ENCODE results near the gene NR5A1.

NR5A1 gene

GRCh38 chr9:124514874-124515273 lies 7.7 kb upstream of the NR5A1 start:
- FAIRE-seq (no peak), DNase-seq (ENCODE audit: low spot score) (no peak)

DNA sequence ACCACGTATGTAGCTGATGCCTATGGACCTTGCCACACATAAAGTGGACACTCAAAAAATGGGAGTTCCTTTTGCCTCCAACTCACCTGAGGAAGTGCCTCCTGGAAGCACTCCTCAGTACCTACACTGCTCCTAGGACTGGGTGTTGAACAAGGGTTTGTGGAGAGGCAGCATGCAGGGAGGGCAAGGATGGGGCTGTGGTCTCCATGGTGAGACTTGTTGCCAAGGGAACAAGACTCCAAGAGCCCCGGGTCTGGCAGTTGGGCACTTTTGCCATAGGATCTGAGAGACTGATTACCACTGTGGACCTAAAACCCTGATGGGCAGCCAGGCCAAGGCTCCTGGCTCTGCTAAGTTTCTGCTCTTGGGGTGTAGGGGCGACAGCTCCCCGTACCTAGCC lies 6.9 kb upstream of the NR5A1 start:
- FAIRE-seq: no peak

GRCh38 chr9:124513376-124513994 lies 6.3 kb upstream of the NR5A1 start:
- DNase-seq (ENCODE audit: low spot score) (no peak), FAIRE-seq (no peak)

More for the DNA sequence above, 6.9 kb upstream of the NR5A1 start:
- no peak for DNase-seq (ENCODE audit: low spot score)

GRCh38 chr9:124512806-124513204 lies 5.6 kb upstream of the NR5A1 start:
- no peak for FAIRE-seq
- DNase-seq (ENCODE audit: low spot score): no peak

- FAIRE-seq (no peak), DNase-seq (ENCODE audit: low spot score) (no peak)
These were observed 4.9 kb upstream of the NR5A1 start for GRCh38 chr9:124511891-124512805.

DNA sequence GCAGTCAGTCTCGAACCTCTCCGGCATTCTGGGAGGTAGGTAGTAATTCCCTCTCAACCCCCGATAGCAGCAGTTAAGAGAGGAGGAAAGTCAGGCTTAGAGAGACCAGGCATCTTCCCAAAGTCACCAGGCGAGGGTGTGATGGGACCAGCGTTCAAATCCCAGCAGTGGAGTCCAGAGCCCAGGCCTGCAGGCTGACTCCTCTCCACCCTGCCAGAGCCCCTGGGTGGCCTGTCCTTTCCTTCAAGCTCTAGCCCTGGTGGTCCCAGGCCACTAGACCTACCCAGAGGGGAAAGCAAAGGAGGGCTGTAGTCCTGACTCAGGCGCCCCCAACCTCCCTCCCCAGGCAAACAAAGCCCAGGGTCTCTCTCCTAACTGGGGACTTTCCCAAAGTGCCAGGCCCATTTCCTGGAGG lies 4.2 kb upstream of the NR5A1 start:
- DNase-seq (ENCODE audit: low spot score): no peak
- FAIRE-seq: no peak

GRCh38 chr9:124510650-124511425 lies 3.6 kb upstream of the NR5A1 start:
- FAIRE-seq (no peak), DNase-seq (ENCODE audit: low spot score) (no peak)

DNA sequence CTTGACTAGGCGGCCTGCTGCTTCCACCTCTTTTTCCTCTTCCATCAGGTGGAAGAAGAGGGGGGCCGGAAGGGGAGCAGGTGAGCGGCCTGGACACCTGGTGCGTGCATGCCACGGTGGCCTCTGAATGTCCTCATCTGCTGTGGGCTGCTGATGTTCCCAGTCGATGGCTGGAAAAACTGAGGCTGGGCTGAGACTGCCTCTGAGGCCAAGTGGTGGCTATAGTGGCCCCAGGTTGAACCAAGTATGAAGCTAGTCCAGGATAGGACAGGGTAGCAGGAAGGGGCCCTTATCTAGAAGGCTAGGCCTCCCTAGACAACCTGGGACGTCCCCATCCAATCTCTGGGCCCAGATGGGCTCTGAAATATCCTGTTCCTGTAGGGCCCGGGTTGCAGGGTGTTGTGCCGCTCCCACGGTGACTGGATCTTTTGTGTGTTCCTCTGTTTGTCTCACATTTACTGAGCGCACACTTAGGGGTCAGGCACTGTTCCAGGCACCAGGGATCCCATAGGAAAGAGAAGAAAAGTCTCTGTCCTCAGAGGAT lies 753 bp upstream of the NR5A1 start:
- DNase-seq (ENCODE audit: low spot score): no peak
- no peak for FAIRE-seq

DNA sequence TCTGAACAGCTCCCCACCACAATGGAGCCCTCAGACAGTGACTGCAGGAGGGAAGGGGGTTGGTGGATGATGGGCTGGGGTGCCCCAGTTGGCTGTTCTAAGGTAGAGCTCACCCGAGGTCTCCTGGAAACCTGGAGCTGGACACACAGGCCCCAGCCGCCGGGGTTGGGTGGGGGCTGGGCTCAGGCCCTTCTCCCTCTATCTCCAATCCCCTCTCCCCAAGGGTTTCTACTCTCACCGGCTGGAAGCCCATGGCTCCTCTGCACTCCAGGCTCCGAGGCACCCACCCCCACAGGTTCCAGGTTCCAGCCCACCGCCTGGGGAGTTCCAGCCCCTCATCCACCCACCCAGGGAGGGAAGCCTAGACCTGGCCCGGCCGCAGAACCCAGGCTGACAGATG lies 766 bp downstream of the NR5A1 start:
- DNase-seq (ENCODE audit: low spot score) (no peak), FAIRE-seq (no peak)

GRCh38 chr9:124505901-124506346 lies 1.3 kb downstream of the NR5A1 start:
- FAIRE-seq: no peak

DNA sequence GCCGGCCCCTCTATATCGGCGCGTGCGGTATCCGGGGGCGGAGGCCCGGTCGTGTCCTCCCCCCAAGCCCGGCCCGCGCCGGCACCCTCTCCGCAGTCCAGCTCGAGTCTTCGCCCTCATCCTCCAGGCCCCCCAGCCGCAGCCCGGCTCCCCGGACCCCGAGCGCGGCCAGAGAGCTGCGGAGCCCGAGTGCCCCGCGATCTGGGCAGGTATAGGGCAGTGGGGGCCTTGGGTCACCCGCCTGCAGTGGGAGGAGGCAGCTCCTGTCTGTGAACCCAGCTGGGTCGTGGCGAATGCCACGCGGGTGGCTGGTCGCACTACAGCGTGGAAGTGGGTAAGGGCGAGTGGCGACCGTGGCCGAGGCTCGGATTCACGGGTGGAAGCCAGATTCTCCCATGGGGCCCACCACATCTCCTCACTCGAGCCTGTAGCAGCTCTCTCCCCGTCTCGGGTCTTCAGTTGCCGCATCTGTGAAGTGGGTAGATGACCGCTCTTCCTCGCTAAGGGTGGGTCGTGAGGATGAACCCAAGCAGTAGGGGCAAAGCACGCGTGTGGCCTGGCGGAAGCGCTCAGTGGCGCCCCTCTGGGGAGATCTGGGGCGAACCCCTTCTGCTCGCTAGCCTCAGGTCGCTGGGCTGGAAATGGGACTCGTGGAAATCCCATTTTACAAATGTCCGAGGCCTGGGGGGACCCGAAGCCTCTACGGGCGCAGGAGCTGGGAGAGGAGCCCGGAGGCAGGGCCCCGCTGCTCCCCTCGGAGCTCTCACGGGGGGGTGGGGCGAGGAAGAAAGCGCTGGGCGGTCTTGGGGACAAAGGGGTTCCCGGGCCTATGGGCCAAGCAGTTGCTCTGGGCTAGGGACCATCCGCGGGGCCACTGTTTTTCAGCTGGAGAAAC lies 1.9 kb downstream of the NR5A1 start:
- FAIRE-seq: no peak
- DNase-seq (ENCODE audit: low spot score): no peak

More at GRCh38 chr9:124505901-124506346, 1.3 kb downstream of the NR5A1 start:
- no peak for DNase-seq (ENCODE audit: low spot score)

GRCh38 chr9:124504530-124505005 lies 2.6 kb downstream of the NR5A1 start:
- DNase-seq (ENCODE audit: low spot score) (no peak), FAIRE-seq (no peak)

- FAIRE-seq (no peak), DNase-seq (ENCODE audit: low spot score) (no peak)
These were observed 3.3 kb downstream of the NR5A1 start for GRCh38 chr9:124503713-124504529.

- DNase-seq (ENCODE audit: low spot score): no peak
- no peak for FAIRE-seq
These were observed 4.2 kb downstream of the NR5A1 start for GRCh38 chr9:124502711-124503702.

DNA sequence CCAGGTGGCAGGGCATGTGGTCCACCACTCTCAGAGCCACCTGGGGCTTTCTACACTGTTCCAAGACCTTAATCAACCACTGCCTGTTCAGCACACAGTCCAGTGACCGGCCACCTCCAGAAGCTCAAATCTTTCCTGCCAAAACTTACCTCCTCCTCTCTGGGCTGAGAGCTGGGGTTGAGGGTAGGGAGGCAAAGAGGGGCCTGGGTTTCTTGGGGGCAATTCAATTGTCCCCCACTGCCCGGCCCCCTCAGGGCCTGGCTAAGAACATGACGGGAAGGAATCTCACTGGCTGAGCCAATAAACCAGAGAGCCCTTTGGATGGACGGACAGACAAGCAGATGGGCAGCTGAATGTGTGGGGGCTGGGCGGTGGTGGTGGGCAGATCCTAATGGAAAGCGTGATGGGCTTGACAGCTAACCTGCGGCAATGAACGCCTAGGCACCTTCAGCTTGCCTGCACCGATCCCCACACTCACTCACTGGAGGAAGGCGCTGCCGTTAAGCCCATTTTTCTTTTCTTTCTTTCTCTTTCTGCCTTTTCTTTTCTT lies 5.4 kb downstream of the NR5A1 start:
- no peak for FAIRE-seq
- no peak for DNase-seq (ENCODE audit: low spot score)

DNA sequence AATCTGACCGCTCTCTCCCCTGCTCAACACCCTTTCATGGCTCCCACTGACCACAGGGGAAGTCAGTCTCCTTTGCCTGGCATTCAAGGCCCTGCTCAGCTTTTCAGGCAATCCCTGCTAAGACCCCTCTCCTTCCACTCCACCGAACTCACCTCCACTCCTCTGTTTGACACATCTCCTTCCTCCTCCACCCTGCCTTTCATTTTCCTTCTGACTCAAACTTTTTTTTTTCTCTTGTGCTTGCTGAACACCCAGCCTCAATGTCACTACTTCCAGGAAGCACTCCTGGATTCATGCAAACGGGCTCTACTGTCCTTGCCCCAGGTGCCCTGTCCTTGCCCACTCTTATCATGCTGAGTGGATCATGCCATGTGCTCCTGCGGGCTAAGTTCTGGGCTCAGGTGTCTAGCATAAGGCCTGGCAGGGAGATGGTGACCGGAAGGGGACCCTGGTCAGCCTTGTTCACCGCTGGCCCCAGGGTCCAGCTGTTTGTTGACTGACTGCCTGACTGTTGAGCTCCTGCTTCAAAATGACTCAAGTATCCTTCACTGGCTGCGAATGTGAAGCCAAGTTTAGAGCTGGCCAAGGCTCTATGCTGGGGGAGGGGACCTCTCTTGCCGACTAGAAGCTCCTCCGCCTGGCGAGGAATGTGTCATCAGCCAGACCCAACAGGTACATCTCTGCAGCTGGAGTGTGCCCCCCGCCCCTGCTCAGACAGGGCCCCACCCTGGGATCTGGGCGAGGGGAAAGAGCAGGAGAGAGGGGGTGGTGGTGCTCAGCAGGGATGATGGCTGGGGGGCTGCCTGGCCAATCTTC lies 6.2 kb downstream of the NR5A1 start:
- DNase-seq (ENCODE audit: low spot score): no peak
- FAIRE-seq: no peak
